Measurements from ENCODE around the gene ARHGAP1.
"Not testable (repeated sequence)": the region's sequence is repeated elsewhere in the genome, so short reads cannot be mapped to it uniquely, and the experiment has no call there.

Gene ARHGAP1

GRCh38 chr11:46673713-46674462, 26.5 kb downstream of the ARHGAP1 start:
- no peak for DNase-seq (ENCODE audit: low read depth)

- DNase-seq (ENCODE audit: low read depth) = no peak
Measured at GRCh38 chr11:46672381-46672839, 28.0 kb downstream of the ARHGAP1 start.

DNA sequence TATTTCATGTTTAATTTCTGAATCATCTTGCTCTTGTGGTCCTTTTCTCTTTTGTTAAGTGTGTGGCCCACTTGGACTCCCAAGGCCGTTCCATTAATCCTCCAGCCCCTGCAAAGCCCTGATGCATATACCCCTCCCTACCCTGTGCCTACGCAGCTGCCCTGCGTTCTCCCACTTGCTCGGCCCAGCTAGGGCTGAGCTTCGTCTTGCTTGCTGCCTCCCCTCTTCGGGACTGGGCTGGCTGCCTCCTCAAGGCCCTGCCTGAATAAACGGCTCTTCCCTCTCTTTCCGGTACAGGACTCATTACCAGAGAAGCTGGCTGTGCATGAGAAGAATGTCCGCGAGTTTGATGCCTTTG, 28.5 kb downstream of the ARHGAP1 start:
- no peak for DNase-seq (ENCODE audit: low read depth)

- DNase-seq (ENCODE audit: low read depth) = not testable (repeated sequence)
Measured at GRCh38 chr11:46670521-46670920, 29.9 kb downstream of the ARHGAP1 start.

DNA sequence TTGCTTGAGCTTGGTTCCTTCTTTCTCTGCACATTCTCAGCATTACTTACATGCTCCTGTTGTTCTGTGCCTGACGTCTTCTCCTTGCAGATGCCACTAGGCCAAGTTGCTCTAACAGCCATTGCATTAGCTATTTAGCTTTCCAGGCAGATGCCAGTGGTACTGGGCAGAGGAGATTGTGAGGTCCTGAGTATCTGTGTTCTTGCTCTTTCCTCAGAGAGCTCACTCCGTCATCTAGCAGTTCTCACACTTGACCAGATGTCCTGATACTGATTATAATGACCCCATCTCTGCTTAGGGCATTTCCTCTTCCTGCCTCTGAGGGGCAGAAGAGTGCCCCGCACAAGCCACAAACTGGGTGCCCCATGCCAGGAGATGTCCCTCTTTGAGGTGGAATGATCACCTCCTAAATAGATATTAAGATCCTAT, 30.7 kb downstream of the ARHGAP1 start:
- peak; percentile 34 for DNase-seq (ENCODE audit: low read depth)

DNA sequence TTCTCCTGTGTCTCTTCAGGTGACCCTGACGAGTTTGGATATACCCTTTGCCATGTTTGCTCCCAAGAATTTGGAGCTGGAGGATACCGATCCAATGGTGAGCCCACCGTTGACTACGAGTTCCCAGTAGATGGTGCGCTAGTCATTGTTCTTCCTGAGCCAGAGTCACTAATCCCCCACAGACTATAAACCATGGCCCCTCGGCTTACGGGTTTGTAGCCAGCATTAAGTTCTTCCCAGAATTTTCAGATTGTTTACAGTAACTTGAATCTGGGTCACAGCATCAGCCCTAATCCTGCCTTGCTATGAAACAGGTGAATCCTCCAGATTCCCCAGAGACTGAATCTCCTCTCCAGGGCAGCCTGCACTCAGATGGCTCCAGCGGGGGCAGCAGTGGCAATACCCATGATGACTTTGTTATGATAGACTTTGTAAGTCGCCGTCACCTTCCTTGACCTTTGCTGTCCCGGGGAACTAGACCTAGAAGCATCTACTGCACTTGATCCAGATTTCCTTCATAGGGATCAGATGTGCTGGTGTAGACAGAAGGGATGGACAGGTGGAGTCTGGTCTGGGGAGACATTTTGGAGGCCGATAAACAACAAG, 31.8 kb downstream of the ARHGAP1 start:
- DNase-seq (ENCODE audit: low read depth) = no peak

DNA sequence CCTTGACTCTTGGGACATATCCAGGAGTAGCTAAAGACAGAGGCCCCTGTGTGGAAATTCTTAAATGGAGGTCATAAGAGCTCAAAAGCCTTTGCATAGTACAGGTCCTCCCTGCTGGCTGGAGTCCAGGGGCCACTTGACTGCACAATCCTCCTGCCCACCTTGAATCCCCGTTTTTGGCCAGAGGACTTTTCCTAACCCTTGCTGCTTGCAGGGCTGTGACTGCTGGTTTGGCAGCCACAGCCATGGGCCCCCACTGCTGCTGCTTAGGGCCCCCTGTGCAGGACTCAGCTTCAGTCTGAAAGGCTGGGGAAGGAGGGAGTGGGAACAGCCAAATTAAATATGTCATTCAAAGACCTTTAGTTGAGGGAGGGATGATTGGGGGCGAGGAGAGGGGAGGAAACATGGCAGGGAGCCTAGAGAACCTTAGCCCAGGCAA, 33.4 kb downstream of the ARHGAP1 start:
- no peak for DNase-seq (ENCODE audit: low read depth)

DNA sequence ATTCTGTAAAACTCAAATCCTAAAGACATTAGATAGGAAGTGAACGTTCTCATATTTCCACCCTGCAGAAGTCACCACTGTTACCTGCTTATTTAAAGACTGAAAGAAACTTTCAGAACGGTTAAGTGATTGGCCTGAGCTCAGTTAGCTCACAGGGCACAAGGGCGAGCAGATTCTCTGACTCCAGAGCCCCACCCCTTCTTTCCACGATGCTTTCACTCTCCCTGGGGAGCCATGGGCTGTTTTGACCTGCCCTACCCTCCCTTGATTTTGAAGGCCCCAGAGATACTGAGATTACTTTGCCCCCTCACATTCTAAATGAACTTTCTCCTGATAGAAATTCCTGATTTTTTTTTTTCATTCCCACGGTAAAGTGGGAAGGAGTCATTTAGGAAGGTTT, 33.9 kb downstream of the ARHGAP1 start:
- no peak for DNase-seq (ENCODE audit: low read depth)

DNA sequence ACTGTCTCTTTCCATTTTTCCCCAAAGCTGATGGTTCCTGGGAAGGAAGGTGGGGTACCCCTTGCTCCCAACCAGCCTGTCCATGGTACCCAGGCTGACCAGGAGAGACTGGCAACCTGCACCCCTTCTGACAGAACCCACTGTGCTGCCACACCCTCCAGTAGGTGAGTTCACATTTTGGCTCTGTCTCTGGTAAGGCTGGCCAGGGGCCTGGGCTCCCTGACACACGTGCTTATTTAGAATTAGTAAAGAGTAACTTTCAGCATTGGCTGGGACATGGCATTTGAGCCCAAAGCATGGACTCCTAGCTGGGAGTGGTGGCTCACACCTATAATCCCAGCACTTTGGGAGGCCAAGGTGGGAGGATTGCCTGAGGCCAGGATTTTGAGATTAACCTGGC, 35.1 kb downstream of the ARHGAP1 start:
- DNase-seq (ENCODE audit: low read depth) = no peak

- DNase-seq (ENCODE audit: low read depth) = no peak
Measured at GRCh38 chr11:46664612-46665011, 35.8 kb downstream of the ARHGAP1 start.

DNA sequence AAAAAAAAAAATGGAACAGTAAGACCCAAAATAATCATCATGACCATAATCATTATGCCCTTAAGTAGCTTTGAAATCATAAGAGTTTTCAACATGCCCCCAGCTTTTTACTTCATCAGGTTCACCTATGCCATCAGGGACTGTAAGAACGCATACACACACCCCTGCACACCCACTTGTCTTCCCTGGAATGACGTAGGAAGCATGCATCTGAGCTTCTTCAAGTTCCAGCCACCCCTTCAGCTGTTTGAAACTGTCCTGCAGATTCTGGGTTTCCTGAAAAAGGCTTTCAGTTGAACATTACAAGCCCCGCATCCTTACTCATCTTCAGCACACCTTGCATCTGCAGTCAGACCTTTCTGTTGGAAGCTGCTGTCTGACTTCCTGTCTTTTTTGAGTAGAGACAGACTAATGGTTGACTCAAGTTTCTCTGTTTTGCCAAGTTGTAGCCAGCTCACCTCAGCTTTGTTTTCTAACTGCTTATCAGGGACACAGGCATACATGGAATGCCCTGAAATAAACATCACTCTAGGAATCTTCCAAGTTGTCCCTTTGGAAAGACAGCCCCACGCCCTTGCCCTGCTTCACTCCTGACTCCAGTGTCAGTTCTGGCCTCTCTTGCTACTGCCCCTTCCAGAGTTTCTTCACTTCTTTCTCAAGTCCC, 37.0 kb downstream of the ARHGAP1 start:
- DNase-seq (ENCODE audit: low read depth) = no peak

DNA sequence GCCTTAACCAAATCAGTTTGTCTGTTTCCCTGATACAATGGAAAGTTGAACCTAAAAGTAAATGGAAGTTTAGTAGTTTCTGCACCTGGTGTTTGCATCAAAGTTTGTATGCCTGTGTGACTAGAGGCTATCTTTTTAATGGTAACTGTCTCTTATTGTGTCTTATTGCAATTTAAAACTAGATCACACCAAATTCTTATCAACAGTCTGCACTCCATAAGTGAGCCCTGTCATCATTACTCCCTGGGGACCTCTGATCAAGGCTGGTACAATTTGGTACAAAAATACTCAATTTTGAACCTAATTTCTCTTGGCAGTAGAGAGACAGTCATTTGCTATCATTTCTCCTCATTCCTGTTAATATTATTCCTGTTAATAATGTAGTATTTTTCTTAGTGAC, 38.1 kb downstream of the ARHGAP1 start:
- DNase-seq (ENCODE audit: low read depth) = no peak

DNA sequence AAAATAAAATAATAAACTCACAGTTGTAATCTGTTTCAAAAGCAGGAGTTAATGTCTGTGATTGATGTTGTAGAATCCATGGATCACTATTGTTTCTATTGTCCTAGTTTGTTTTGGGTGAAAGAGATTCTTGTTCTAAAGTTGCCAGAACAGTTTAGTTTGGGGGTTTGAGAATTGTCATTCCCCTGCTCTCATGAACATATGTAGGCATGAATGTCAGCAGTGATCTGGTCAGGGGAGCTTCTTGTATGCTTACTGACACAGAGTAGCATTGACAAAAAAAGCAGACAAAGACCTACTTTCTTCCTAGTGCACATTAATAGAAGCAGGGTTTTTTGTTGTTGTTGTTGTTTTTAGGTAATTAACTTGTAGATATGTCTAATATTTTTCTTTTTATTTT, 38.6 kb downstream of the ARHGAP1 start:
- no peak for DNase-seq (ENCODE audit: low read depth)

DNA sequence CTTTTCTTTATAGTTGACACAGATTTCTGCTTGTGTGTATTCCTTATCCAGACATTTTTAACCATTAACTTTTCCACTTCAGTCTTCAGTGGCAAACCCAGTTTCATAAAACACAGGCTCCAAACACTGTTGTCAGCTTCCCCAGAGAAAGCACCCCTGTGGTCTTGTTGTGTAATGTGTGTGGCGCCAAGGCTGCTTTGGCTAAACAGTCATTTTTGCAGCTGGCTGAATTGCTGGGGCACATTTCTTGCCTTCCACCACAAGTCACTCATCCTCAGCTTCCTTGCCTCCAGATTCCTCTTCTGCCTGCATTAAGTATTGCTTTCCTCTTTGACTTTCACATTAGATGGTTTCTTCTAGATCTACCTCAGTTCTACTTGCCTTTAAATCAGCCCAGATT, 40.5 kb downstream of the ARHGAP1 start:
- DNase-seq (ENCODE audit: low read depth) = no peak

GRCh38 chr11:46658259-46658658, 42.2 kb downstream of the ARHGAP1 start:
- DNase-seq (ENCODE audit: low read depth) = no peak

- DNase-seq (ENCODE audit: low read depth) = no peak
Measured at GRCh38 chr11:46657186-46657585, 43.2 kb downstream of the ARHGAP1 start.

GRCh38 chr11:46655631-46656030, 44.8 kb downstream of the ARHGAP1 start:
- no peak for DNase-seq (ENCODE audit: low read depth)

DNA sequence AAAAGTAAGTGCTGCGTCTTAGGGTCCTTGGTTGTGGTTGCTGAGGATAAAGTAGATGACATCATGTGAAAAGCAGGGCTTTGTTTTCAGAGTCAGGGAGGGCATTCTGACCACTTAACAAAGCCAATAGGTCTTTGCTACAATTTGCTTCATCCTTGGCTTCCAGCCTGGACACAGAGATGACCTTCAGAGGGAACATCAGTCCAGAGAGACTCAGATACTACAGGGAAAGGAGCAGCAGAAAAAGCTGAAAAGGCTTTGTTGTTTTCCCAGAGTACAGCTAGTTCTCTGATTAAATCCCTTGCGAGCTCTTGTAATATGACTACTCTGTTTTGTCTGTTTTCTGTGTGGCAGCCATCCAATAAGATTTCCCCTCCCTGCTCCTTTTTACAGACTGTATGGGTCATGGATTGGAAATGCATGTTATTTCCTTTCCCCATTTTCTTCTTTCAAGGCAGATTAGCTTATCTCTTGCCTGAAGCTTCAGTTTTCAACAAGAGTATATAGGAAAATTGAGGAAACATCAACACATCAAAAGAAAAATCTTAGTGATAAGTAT, 51.2 kb downstream of the ARHGAP1 start:
- no peak for DNase-seq (ENCODE audit: low read depth)

DNA sequence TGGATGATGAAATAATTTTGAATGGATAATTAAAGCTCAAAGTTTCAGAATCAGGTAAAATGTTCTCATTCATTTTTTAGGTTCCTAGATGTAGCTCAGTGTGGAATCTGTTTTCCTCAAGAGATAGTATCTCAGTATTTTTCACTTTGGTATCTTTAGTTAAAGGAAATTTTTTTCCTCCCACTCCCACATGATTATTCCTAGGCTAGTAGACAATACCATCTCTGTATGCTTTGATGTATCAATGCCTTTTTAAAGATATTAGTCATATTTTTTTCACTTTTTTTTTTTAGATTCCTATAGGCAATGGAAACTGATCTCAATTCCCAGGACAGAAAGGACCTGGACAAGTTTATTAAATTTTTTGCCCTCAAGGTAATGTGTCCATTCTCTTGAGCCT, 56.4 kb downstream of the ARHGAP1 start:
- DNase-seq (ENCODE audit: low read depth) = no peak

GRCh38 chr11:46643531-46643930, 56.9 kb downstream of the ARHGAP1 start:
- DNase-seq (ENCODE audit: low read depth) = no peak

DNA sequence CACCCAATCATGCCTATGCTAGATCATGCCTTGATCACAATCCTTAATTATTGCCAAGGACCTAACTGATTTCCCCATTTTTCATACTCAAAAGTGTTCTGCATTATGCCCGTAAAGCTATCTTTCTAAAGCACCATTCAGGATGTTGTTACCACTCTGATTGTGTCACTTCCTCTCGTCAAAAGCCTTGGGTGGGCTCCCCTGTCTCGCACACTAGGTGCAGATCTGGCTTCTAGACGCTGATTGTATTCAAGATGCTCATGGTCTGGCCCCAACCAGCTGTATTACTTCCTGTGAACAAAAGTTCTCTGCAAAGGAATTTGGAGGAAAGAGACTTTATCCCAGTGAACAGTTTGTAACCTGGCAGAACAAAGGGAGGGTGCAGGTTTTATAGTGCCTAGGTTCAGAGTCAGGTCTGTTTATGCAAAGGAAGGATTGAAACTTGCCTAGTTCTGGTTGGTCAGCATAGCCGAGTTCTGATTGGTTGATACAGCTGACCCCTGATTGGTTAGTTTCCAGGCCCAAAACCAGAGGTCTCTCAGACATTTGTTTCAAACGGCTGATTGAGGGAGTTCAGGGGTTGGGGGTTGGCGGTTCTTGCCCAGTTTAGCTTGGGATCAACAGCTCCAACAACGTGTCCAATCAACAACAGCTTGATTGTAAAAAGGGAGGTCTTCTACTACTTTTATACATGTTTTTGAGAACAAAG, 57.6 kb downstream of the ARHGAP1 start:
- no peak for DNase-seq (ENCODE audit: low read depth)

DNA sequence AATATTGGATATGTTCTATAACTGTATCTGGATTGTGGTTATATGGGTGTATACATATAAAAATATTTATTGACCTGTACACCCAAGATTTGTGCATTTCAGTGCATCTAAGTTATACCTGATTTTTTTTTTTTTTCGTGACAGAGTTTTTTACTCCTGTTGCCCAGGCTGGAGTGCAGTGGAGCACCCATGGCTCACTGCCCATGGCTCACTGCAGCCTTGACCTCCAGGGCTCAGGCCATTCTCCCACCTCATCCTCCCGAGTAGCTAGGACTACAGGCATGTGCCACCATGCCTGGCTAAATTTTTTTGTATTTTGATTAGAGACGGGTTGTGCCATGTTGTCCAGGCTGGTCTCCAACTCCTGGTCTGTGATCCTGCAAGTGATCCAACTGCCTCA, 58.8 kb downstream of the ARHGAP1 start:
- DNase-seq (ENCODE audit: low read depth) = no peak

Data from CMK (cell line).